ENCODE data around the gene UTP18. TPM values are rescaled to one million over a fixed set of nuclear protein-coding genes. Genes with fewer than 3 reads are reported as not detected.
"Not testable (repeated sequence)": the region's sequence is repeated elsewhere in the genome, so short reads cannot be mapped to it uniquely, and the experiment has no call there.

Gene UTP18
- total RNA-seq, 1 donor from 2014 or later: 31.9 TPM

- peak; percentile 3 for DNase-seq (ENCODE audit: low read depth)
These were observed 1.4 kb upstream of the UTP18 start for GRCh38 chr17:51258756-51259563.

GRCh38 chr17:51259564-51260236, 646 bp upstream of the UTP18 start, which contains the start of gene MBTD1:
Gene MBTD1, minus strand, starts transcription at chr17:51260049. Its CDS starts 34,888 bp downstream, at chr17:51225161.
- peak; percentile 99 for DNase-seq (ENCODE audit: low read depth)

DNA sequence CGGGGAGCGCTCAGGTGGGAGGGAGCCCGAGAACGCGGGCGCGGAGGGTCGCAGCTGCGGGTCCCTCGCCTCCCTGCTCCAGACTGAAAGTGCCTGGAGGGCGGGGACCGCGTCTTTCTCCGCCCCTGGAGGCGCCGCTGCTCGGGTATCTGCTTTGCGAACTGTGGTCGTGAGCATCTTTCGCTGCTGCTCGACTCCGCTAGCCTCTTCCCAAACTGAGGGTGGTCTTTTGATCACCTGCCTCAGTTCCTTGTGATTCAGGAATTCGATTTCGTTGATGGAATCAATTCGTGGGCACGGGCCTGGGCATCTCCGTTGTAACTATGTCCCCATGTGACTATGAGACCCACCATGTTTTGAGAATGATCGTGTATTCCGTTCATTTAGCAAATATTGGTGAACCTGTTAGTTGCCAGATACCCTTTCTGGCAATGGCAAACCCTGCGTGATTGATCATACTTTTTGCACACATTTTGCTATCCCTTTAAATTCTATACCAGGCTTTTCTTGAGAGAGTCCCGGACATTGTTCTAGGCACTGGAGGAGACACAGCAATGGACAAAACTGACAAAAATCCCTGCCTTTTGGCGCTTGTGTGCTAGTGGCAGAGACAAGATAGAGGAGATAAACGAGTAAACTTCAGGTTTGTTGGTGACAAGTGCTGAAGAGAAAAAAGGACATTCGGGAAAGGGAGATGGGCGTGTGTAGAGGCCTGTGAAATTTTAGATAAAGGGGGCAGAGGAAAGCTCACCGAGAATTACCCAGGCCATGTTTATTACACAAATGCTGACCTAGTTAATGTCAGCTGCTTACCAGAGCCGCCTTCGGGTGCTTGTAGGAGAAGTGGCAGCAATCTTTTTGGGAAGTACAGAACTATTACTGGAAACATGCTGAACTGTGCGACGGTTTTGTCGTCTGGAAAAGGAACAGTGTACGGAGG, 948 bp downstream of the UTP18 start:
- DNase-seq (ENCODE audit: low read depth): peak; percentile 4

- no peak for DNase-seq (ENCODE audit: low read depth)
These were observed 2.7 kb downstream of the UTP18 start for GRCh38 chr17:51263006-51263405.

DNA sequence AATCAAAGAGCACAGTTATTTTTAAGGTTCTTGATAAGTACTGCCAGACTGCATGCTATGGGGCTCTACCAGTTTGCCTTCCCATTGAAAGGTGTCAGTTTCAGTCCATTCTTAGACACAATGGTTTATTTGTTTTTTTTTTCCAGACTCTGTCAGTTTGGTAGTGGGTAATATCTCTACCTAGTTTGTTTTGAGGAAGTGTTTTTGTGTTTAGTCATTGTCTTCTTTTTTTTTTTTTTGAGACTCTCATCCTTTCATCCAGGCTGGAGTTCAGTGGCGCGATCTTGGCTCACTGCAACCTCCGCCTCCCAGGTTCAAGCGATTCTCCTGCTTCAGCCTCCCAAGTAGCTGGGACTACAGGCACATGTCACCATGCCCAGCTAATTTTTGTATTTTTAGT, 4.1 kb downstream of the UTP18 start:
- not testable (repeated sequence) for DNase-seq (ENCODE audit: low read depth)

DNA sequence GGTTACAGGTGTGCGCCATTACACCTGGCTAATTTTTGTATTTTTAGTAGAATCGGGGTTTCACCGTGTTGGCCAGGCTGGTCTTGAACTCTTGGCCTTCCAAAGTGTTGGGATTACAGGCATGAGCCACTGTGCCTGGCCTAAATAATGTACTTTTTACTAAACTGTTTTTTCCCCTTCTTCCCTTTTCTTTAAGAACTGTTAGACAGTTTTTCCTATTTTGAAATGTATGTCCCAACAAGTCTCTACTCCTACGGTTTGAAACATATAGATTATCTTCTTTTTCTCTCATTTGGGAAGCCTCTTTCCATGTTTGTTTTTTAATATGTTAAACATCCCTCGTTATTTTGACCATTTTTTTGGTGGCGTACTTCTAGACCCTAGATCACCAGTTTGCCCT, 9.6 kb downstream of the UTP18 start:
- no peak for DNase-seq (ENCODE audit: low read depth)

- DNase-seq (ENCODE audit: low read depth): no peak
These were observed 10.3 kb downstream of the UTP18 start for GRCh38 chr17:51270636-51271035.

DNA sequence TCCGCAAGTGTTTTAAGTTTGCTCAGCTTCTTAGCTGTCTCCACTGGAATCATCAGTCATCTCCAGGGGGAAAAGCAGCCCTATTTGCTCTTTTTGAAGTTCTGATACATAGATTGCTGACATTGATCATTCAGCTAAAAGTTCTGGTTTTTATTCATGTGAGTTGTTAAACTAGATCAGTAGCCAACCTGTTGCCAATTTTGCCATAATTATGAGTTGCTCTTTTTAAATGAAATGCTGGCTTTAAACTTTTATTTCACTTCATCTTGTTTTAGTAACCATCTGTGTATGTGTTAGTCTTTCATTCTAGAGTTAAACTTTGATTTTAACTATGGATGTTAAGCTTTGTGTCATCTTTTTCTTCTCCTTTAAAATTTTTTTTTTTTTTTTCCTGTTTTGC, 12.5 kb downstream of the UTP18 start:
- no peak for DNase-seq (ENCODE audit: low read depth)

DNA sequence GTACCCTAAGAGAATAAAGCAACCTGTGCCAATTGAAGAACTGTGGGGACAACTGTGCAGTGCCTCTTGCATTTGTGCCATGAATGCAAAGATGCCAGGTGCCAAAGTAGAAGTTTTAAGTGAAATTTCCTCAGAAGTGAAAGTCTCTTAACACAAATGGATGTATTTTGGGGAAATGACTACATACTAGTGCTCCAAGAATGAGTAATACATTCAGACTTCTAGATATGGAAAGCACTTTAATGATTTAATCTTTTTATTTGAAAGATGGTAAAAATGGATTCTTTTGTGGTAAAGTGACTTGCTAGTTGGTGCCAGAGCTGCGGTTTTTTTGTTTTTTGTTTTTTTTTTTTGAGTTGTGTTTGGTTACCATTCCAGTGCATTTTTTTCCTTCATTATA, 15.0 kb downstream of the UTP18 start:
- peak; percentile 50 for DNase-seq (ENCODE audit: low read depth)

- DNase-seq (ENCODE audit: low read depth): no peak
These were observed 18.8 kb downstream of the UTP18 start for GRCh38 chr17:51279183-51279582.

DNA sequence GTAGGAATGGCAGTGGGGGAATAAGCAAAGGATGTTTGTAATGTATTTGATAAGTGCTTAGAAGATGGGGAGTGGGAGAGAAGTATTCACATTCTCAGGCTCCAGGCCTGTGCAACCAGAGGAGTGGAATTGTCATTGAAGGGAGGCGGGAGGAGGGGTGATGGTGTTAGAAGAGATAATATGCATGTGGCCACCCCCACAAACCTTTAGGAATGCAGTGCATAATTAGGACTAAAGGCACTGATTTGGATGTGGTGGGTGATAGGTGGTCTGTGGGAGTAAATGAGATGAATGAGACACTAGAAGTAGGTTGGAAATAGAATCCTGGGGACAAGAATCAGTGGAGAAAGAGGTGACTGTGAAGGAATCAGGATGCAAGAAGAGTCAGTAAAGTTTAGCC, 27.1 kb downstream of the UTP18 start:
- no peak for DNase-seq (ENCODE audit: low read depth)

DNA sequence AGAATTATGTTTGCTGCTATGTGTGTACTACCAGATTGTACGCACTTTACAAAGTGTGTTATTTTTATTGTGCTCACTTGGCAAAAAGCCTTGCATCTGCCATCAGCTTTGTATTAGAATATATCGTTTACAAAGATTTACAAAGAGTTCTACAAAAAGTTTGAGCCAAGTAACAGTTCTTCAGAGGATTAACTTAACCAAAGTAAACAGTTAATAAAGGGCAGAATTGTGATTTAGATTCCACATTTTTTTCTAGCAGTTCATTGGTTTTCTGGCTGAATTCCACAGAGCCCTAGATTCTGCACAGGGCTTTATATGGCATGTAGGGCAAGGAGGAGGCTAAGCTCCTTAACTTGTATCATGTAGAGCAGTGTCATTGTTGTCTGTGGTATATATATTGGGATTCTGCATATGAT, 29.4 kb downstream of the UTP18 start:
- DNase-seq (ENCODE audit: low read depth): no peak

DNA sequence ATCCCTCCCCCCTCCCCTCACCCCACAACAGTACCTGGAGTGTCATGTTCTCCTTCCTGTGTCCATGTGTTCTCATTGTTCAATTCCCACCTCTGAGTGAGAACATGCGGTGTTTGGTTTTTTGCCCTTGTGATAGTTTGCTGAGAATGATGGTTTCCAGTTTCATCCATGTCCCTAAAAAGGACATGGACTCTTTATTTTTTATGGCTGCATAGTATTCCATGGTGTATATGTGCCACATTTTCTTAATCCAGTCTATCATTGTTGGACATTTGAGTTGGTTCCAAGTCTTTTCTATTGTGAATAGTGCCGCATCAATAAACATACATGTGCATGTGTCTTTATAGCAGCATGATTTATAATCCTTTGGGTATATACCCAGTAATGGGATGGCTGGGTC, 34.0 kb downstream of the UTP18 start:
- not testable (repeated sequence) for DNase-seq (ENCODE audit: low read depth)

GRCh38 chr17:51298508-51299371, 38.4 kb downstream of the UTP18 start:
- peak; percentile 69 for DNase-seq (ENCODE audit: low read depth)

DNA sequence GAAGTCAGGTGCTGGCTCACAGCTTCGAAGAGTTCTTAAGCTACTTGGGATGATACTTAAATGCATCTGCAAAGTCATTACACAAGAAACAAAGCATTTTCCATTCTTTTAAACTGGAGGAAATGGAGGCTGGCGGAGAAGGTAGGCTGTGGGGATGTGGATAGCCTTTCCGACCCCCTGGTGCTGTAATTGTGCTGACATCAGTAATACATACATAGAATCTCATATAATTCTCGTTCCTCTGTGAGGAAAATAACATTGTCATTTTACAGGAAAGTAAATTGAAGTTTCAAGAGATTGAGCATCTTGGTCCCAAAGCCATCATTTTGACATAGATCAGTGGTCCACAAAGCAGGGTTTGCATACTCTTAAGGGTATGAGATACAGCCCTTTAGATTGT, 39.5 kb downstream of the UTP18 start:
- DNase-seq (ENCODE audit: low read depth): no peak

DNA sequence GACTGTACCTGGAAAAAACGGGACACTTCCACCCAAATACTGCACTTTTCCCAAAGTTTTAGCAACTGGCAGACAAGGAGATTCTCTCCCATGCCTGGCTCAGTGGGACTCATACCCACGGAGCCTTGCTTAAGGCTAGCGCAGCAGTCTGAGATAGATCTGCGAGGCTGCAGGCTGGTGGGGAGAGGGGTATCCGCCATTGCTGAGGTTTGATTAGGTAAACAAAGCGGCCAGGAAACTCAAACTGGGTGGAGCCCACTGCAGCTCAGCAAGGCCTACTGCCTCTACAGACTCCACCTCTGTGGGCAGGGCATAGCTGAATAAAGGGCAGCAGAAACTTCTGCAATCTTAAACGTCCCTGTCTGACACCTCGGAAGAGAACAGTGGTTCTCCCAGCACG, 44.8 kb downstream of the UTP18 start:
- no peak for DNase-seq (ENCODE audit: low read depth)

DNA sequence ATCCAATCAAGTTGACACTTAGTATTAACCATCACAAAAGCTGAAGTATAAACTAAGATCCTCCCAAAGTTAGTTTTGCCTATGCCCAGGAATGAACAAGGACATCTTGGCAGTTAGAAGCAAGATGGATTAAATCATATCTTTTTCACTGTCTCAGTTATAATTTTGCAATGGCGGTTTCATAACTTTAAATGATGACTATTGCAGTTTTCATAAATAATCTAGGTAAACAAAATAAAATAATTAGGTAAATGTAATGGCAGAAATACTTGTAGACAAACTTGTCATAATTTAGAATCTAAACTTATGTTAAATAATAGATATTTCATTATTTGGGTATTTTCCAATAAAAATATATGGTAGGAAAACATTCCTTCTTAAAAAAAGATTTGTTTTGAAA, 51.7 kb downstream of the UTP18 start:
- not testable (repeated sequence) for DNase-seq (ENCODE audit: low read depth)

GRCh38 chr17:51319186-51319585, 58.8 kb downstream of the UTP18 start:
- no peak for DNase-seq (ENCODE audit: low read depth)

DNA sequence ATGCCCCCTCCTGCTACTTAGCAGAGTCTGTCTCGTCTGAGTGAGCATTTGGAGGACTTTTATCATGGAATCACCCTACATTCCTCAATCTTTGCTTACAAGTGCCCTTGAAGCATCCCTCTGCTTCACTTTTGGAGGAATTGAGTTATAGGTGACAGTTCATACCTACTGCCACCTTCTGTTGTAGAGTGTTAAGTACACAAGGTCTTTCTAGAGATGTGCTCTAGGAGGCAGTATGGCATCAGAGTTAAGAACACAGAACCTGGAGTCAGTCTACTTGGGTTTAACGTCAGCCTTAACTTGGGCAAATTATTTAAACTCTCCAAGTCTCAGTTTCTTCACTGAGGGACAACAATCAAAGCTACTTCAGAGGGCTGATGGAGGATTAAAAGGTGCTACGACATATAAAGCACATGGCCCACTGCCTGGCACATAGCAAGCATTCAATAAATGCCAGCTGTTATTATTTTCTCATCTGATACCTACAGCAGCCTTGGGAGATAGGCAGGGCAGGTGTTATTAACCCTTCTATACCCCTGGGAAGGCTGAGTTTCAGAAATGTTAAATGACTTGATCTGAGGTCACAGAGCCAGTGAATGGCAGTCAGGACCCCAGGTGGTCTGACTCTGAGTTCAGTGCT, 62.2 kb downstream of the UTP18 start:
- DNase-seq (ENCODE audit: low read depth): peak; percentile 5

- no peak for DNase-seq (ENCODE audit: low read depth)
These were observed 65.1 kb downstream of the UTP18 start for GRCh38 chr17:51325471-51325870.
